GM12865 (cell line): ENCODE results near the gene ASB2.

Experiments used
- DNase-seq: peaks from one replicate; pipeline ENCODE4 v3.0.0; 2010; ENCODE audit warnings: low read depth
- H3K4me3 ChIP-seq: 2 replicates; pipeline ENCODE4 v1.5.1; 2011; ENCODE audit warnings: mild to moderate bottlenecking, low read depth, low read length, control low read depth
- CTCF ChIP-seq: IDR thresholded peaks from 2 replicates; pipeline ENCODE4 v1.5.1; 2011; ENCODE audit warnings: low read length, control low read depth, low read depth, inconsistent platforms; ENCODE audit not compliant: insufficient read depth; ENCODE audit errors: missing control alignments

ASB2 gene

GRCh38 chr14:93893661-93894261, 82.6 kb downstream of the ASB2 start:
- no peak for DNase-seq
- H3K4me3 ChIP-seq, result no peak overlapping the region
- TF ChIP-seq CTCF, result no peak

GRCh38 chr14:93892923-93893558, 83.3 kb downstream of the ASB2 start:
- TF ChIP-seq CTCF, result peak; percentile 98
- no peak overlapping the region for H3K4me3 ChIP-seq
- peak; percentile 61 for DNase-seq

- no peak for DNase-seq
- no peak for TF ChIP-seq CTCF
- no peak overlapping the region for H3K4me3 ChIP-seq
These were observed 83.9 kb downstream of the ASB2 start for GRCh38 chr14:93892505-93892839.

- TF ChIP-seq CTCF, result no peak
- no peak overlapping the region for H3K4me3 ChIP-seq
- DNase-seq, result no peak
These were observed 84.4 kb downstream of the ASB2 start for GRCh38 chr14:93891756-93892504.

- no peak overlapping the region for H3K4me3 ChIP-seq
- no peak for DNase-seq
- no peak for TF ChIP-seq CTCF
These were observed 86.5 kb downstream of the ASB2 start for GRCh38 chr14:93889739-93890483.

- no peak for DNase-seq
- H3K4me3 ChIP-seq, result no peak overlapping the region
- no peak for TF ChIP-seq CTCF
These were observed 87.4 kb downstream of the ASB2 start for GRCh38 chr14:93888995-93889394.
